Muscle of arm (tissue), 12 donors: ENCODE measurements around the gene BBLN. TPM values are rescaled to one million over a fixed set of nuclear protein-coding genes. Genes with fewer than 3 reads are reported as not detected.

Experiments
- DNase-seq: peaks from one replicate; pipeline ENCODE4 v3.0.0-alpha.2; 2013
- polyA plus RNA-seq, 12 donors: library from polyadenylated mRNA; unstranded; fragments of 120-200 nt; gene quantifications; one replicate each; pipeline ENCODE4 v1.2.1, GENCODE V29; 2013; ENCODE audit not compliant: insufficient read length in 12 of 12

The BBLN gene
- polyA plus RNA-seq, 12 donors: 16.6 to 61.6 (median 22.2) TPM; not detected in 1

- DNase-seq: no peak
Measured at GRCh38 chr9:128142061-128142460, 18.0 kb upstream of the BBLN start.

- no peak for DNase-seq
Measured at GRCh38 chr9:128142596-128142995, 17.5 kb upstream of the BBLN start.

- DNase-seq: no peak
Measured at GRCh38 chr9:128143525-128144238, 16.4 kb upstream of the BBLN start.

DNA sequence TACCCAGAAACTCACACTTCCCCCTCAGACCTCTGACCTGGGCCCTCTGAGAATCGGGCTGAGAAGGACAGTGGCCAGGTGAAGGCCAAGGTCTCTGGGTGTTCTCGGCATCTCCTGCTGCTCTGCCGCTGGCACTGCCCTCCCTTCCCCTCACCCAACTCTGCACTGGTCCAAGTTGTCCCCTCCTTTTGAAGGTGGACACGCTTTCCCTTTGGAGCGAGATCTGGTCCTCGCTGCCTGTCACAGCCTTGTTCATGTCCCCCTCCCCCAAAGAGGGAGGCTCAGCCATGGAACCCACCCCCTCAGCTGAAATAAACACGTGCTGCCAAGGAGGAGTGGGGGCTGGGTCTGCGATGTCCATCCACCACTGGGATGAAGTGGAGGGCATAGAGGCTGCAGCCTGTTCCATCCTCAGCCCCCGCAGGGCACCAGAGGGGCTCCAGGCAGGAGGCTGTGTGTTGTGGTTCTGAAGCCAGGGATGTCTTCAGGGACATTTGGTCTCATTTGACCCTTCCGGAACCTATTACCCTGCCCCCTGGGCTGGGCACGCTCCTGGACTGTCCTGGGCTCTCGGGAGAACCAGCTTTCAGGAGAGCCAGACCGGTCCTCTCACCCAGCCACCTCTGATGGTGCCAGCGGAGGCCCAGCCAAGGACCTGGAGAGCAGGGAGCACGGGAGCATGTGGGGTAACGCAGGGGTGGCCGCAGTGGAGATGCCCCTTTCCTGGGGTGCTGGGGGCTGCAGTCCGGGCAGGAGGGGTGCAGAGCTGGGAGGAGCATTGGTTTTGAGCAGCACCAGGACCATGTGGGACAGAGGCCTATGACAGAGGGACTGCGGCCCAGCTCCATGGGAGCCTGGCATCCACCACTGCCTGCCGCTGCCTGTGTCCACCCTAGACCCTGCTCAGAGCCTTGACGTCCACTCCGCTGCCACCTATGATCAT lies 15.6 kb upstream of the BBLN start:
- DNase-seq: no peak

DNA sequence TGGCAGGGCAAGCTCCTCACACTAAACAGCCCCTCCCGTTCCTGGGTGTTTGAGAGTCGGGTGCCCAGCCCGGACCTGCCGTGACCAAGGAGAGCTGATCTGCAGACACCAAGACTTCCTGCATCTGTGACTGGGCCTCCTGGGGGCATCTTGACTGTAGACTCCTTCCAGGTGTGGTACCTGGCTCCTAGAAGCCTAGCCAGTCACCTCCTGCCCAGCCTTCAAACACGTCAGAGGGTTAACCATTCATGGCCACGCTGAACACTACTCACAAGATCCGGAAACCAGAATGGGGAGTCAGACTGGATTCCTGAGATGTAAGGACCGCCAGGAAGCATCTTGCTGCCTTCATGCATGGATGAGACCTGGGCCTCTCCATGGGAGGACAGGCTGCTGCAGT lies 14.5 kb upstream of the BBLN start:
- DNase-seq: no peak

- DNase-seq: no peak
Measured at GRCh38 chr9:128145951-128146351, 14.1 kb upstream of the BBLN start.

GRCh38 chr9:128146591-128147120 lies 13.4 kb upstream of the BBLN start:
- no peak for DNase-seq

- DNase-seq: no peak
Measured at GRCh38 chr9:128148509-128149000, 11.5 kb upstream of the BBLN start.

- DNase-seq: no peak
Measured at GRCh38 chr9:128149001-128149701, 10.9 kb upstream of the BBLN start, which contains the start of gene LCN2. Gene LCN2, plus strand, starts transcription at chr9:128149453. Its CDS starts 73 bp downstream, at chr9:128149526.

GRCh38 chr9:128149951-128150593 lies 10.0 kb upstream of the BBLN start:
- no peak for DNase-seq

GRCh38 chr9:128150594-128151308 lies 9.3 kb upstream of the BBLN start:
- no peak for DNase-seq

DNA sequence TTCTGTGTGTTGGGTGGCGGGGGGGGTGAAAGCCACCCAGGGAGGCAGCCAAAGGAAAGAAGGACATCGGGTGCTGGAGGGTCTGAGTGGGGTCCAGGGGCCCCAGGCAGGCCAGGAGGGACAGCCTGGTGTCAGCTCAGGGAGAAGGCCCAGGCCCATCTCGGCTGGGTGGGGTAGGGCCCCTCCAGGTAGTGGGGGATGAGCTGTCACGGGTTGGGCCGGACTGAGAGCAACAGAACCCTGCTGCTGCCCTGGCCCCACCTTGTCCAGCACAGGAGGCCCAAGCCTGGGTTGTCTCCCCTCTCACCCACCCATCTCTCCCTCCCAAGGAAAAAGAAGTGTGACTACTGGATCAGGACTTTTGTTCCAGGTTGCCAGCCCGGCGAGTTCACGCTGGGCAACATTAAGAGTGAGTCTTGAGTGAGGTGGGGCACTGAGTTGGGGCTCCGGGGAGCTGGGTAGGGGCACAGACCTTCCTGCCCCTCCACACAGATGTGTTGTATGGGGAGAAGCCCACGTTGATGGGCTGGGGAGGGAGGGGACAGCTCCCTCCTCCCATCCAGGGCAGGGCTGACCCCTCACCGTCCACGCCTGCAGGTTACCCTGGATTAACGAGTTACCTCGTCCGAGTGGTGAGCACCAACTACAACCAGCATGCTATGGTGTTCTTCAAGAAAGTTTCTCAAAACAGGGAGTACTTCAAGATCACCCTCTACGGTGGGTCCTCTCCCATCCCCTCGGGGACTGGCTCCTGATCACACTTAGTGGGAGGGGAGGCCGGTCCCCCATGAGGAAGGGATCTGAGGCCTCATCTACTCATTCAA lies 8.5 kb upstream of the BBLN start:
- DNase-seq: no peak

DNA sequence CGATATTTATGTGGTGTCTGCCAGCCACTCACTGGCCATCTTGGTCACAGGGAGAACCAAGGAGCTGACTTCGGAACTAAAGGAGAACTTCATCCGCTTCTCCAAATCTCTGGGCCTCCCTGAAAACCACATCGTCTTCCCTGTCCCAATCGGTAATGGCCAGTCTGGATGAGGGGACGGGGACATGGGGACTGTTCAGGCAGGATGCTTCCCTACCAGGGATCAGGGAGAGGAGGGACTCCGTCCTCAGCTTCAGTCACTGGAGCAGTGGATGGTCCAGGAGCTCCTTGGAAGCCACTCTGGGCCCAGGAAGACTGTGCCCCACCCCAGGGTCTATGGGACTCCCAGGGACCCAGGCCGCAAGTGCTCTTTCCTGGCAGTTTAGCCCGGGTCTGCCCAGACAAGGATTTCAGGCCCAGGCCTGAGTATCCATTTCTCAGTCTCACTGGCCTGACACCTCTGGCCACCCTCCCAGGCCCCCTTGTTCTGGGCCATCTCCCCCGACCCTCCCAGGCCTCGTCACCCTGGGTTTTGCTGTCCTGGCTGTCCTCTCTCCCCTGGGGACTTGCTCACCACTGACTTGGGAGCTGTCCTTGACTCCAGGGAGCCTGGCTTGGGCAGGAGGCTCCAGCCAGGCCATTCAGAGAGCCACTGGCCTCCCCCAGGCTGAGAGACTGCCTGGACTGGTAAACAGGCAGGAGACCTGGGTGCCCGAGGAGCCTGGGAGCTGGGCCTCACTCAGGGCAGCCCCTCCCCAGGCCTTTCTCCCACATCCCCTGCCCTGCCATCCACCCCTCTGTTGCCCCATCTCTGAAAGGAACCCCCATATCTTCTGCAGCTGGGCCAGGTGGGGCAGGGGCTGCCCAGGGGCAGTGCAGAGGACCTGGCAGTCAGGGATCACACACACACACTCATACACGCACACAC lies 7.7 kb upstream of the BBLN start:
- no peak for DNase-seq

DNA sequence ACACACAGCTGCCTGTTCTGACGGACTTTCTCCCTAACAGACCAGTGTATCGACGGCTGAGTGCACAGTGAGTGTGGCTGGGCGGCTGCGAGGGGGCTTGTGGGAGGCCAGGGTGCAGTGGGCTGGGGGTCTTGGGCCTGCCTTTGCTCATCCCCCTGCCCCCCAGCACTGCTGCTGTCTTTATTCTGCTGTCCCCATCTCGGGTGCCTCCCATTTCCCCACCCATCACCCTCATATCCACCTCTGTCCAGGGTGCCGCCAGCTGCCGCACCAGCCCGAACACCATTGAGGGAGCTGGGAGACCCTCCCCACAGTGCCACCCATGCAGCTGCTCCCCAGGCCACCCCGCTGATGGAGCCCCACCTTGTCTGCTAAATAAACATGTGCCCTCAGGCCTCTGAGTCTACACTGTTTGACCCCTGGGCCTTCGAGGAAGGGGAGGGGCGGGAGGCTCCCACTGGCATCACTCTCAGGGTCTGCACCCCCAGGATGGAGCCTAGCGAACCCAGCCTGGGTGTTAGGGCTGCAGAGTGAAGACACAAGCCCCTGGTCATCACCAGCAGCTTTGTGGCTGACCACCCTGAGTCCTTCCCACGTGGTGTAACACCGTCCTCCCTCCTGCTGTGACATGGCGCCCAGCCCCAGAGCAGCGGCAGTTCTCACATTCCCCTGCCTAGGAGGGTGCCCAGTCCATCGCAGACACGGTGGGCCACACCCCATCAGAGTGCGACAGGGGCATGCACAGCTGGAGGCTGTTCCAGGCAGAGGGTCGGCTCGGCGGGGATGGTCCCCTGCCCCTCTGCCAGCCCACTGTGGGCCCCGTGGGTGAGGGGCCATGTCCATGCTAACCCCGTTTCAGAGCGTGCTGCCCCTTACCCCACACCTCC lies 6.8 kb upstream of the BBLN start:
- DNase-seq: no peak

GRCh38 chr9:128153947-128154695 lies 5.9 kb upstream of the BBLN start:
- DNase-seq: no peak

- no peak for DNase-seq
Measured at GRCh38 chr9:128155736-128156500, 4.1 kb upstream of the BBLN start.
